DND-41 (cell line): ENCODE results near the gene PIPOX.

Source experiments
- CTCF ChIP-seq: IDR thresholded peaks from 2 replicates; pipeline ENCODE4 v1.5.1; 2012; ENCODE audit warnings: borderline replicate concordance, low read length, moderate library complexity, mild to moderate bottlenecking; ENCODE audit not compliant: poor library complexity, severe bottlenecking; ENCODE audit errors: extremely low read depth
- EZH2 ChIP-seq: IDR thresholded peaks from 3 replicates; pipeline ENCODE4 v1.6.1; 2012; ENCODE audit warnings: borderline replicate concordance, low read depth, mild to moderate bottlenecking, moderate library complexity, low read length, inconsistent platforms; ENCODE audit not compliant: severe bottlenecking

- TF ChIP-seq CTCF (no peak), EZH2 (no peak)
These were observed 14.4 kb downstream of the PIPOX start for GRCh38 chr17:29057361-29057760.
